ENCODE data around the gene APH1B. TPM values are rescaled to one million over a fixed set of nuclear protein-coding genes. Genes with fewer than 3 reads are reported as not detected.

Gene APH1B
- total and polyA plus RNA-seq, 12 donors: 1.7 to 11.4 (median 7.4) TPM

GRCh38 chr15:63358241-63359029 is 81.0 kb downstream of the APH1B start:
- Histone ChIP-seq H3K9me3 (peaks cover 0 to 4% (median 0%) of the 10 kb centered on the region in 11 donors), H3K27me3 (no peaks in the 10 kb centered on the region), H3K36me3 (no peaks in the 10 kb centered on the region), H3K4me1 (peaks cover 0 to 19% (median 14%) of the 10 kb centered on the region in 9 donors), H3K4me3 (no peak overlapping the region), H3K27ac (no peak overlapping the region)
- ATAC-seq: no peak
- TF ChIP-seq CTCF (IDR thresholded peaks at IDR 0.05): no peak
- intact Hi-C loops (cut with DNase I): no loop called here
- no peak for DNase-seq
- WGBS, 2 donors: 87 to 91% methylated on average over 15 of the region's 15 CpGs

Other genes with a start within 250 kb of the APH1B start
- over 10,000 TPM; 11,955 to 17,571 (median 14,403) TPM for gene TPM1, start 234.9 kb upstream of the APH1B start, total RNA-seq
- gene TPM1, start 234.9 kb upstream of the APH1B start, polyA plus RNA-seq: over 10,000 TPM; 10,066 to 18,091 TPM
- 10 to 100 TPM; 22.2 to 32.2 (median 24.6) TPM for gene LACTB, start 155.7 kb upstream of the APH1B start, total RNA-seq
- gene LACTB, start 155.7 kb upstream of the APH1B start, polyA plus RNA-seq: 10 to 100 TPM; 11.6 to 19.6 TPM
- 100 to 1,000 TPM; 117 to 177 (median 145) TPM for gene RPS27L, start 120.1 kb upstream of the APH1B start, total RNA-seq
- gene RPS27L, start 120.1 kb upstream of the APH1B start, polyA plus RNA-seq: 10 to 100 TPM; 70.6 to 95.0 TPM
- gene RAB8B, start 88.0 kb upstream of the APH1B start, total RNA-seq: 10 to 100 TPM in 4 of 10 donors, 1 to 10 TPM in 6; 6.0 to 27.7 (median 7.4) TPM
- gene RAB8B, start 88.0 kb upstream of the APH1B start, polyA plus RNA-seq: 1 to 10 TPM; 4.4 to 4.5 TPM
- gene CA12, start 104.2 kb downstream of the APH1B start, total RNA-seq: 1 to 10 TPM in 1 of 10 donors, under 1 TPM in 8, not detected in 1; 0.11 to 1.3 (median 0.15) TPM
- under 1 TPM; 0.07 to 0.67 TPM for gene CA12, start 104.2 kb downstream of the APH1B start, polyA plus RNA-seq
- gene USP3, start 227.0 kb downstream of the APH1B start, total RNA-seq: 10 to 100 TPM; 11.4 to 23.7 (median 17.6) TPM
- 10 to 100 TPM in 1 of 2 donors, 1 to 10 TPM in 1; 8.4 to 15.4 TPM for gene USP3, start 227.0 kb downstream of the APH1B start, polyA plus RNA-seq